HG03280 (cell line): ENCODE data around the gene ARHGAP21.

Source experiments
- ATAC-seq: cut with Tn5 transposase; IDR thresholded peaks from one replicate; pipeline ENCODE4 v1.9.1; 2021; ENCODE audit warnings: mild to moderate bottlenecking, moderate library complexity; ENCODE audit not compliant: unreplicated experiment

The ARHGAP21 gene

GRCh38 chr10:24589265-24589664 is 134.4 kb downstream of the ARHGAP21 start:
- no peak for ATAC-seq

- no peak for ATAC-seq
Measured at GRCh38 chr10:24579906-24580305, 143.8 kb downstream of the ARHGAP21 start.

- ATAC-seq, result no peak
Measured at GRCh38 chr10:24579448-24579847, 144.2 kb downstream of the ARHGAP21 start.

- ATAC-seq, result no peak
Measured at GRCh38 chr10:24575481-24576002, 148.1 kb downstream of the ARHGAP21 start.

- ATAC-seq, result no peak
Measured at GRCh38 chr10:24574578-24575155, 149.0 kb downstream of the ARHGAP21 start.

GRCh38 chr10:24574161-24574560 is 149.5 kb downstream of the ARHGAP21 start:
- no peak for ATAC-seq

GRCh38 chr10:24571870-24572450 is 151.7 kb downstream of the ARHGAP21 start:
- ATAC-seq, result no peak

- ATAC-seq, result no peak
Measured at GRCh38 chr10:24570658-24571426, 152.8 kb downstream of the ARHGAP21 start.

GRCh38 chr10:24569828-24570657 is 153.6 kb downstream of the ARHGAP21 start:
- no peak for ATAC-seq

- no peak for ATAC-seq
Measured at GRCh38 chr10:24569330-24569796, 154.3 kb downstream of the ARHGAP21 start.

GRCh38 chr10:24568042-24568441 is 155.6 kb downstream of the ARHGAP21 start:
- ATAC-seq, result no peak

- ATAC-seq, result no peak
Measured at GRCh38 chr10:24561453-24561852, 162.2 kb downstream of the ARHGAP21 start.

- no peak for ATAC-seq
Measured at GRCh38 chr10:24556750-24557742, 166.6 kb downstream of the ARHGAP21 start.

GRCh38 chr10:24556126-24556749 is 167.4 kb downstream of the ARHGAP21 start:
- no peak for ATAC-seq

- no peak for ATAC-seq
Measured at GRCh38 chr10:24554036-24554435, 169.7 kb downstream of the ARHGAP21 start.

- ATAC-seq, result no peak
Measured at GRCh38 chr10:24553051-24553612, 170.6 kb downstream of the ARHGAP21 start.

GRCh38 chr10:24552346-24553016 is 171.2 kb downstream of the ARHGAP21 start:
- ATAC-seq, result peak; percentile 78

- ATAC-seq, result no peak
Measured at GRCh38 chr10:24551161-24551560, 172.5 kb downstream of the ARHGAP21 start.
